ENCODE data around the gene ADGRV1.

The ADGRV1 gene

GRCh38 chr5:90632791-90633190 lies 74.2 kb downstream of the ADGRV1 start:
- DNase-seq (ENCODE audit: low read depth) = no peak
- no peak overlapping the region for H3K4me3 ChIP-seq (ENCODE audit: low read depth, low read length)
- TF ChIP-seq CTCF (conservative IDR thresholded peaks at IDR 0.05; ENCODE audit: low read depth, low read length) = no peak

- no peak for TF ChIP-seq CTCF (conservative IDR thresholded peaks at IDR 0.05; ENCODE audit: low read depth, low read length)
Measured at GRCh38 chr5:90636948-90637347, 78.4 kb downstream of the ADGRV1 start.

GRCh38 chr5:90637731-90638130 lies 79.1 kb downstream of the ADGRV1 start:
- H3K4me3 ChIP-seq (ENCODE audit: low read depth, low read length) = no peak overlapping the region
- no peak for TF ChIP-seq CTCF (conservative IDR thresholded peaks at IDR 0.05; ENCODE audit: low read depth, low read length)
- DNase-seq (ENCODE audit: low read depth) = no peak

More at GRCh38 chr5:90636948-90637347, 78.4 kb downstream of the ADGRV1 start:
- no peak for DNase-seq (ENCODE audit: low read depth)
- no peak overlapping the region for H3K4me3 ChIP-seq (ENCODE audit: low read depth, low read length)

- TF ChIP-seq CTCF (conservative IDR thresholded peaks at IDR 0.05; ENCODE audit: low read depth, low read length) = no peak
- no peak overlapping the region for H3K4me3 ChIP-seq (ENCODE audit: low read depth, low read length)
- no peak for DNase-seq (ENCODE audit: low read depth)
Measured at GRCh38 chr5:90638878-90639277, 80.3 kb downstream of the ADGRV1 start.

GRCh38 chr5:90640484-90641059 lies 82.0 kb downstream of the ADGRV1 start:
- no peak for TF ChIP-seq CTCF (conservative IDR thresholded peaks at IDR 0.05; ENCODE audit: low read depth, low read length)
- H3K4me3 ChIP-seq (ENCODE audit: low read depth, low read length) = no peak overlapping the region
- peak; percentile 39 for DNase-seq (ENCODE audit: low read depth)

GRCh38 chr5:90641528-90641927 lies 82.9 kb downstream of the ADGRV1 start:
- no peak overlapping the region for H3K4me3 ChIP-seq (ENCODE audit: low read depth, low read length)
- TF ChIP-seq CTCF (conservative IDR thresholded peaks at IDR 0.05; ENCODE audit: low read depth, low read length) = no peak
- DNase-seq (ENCODE audit: low read depth) = no peak

GRCh38 chr5:90642706-90643229 lies 84.2 kb downstream of the ADGRV1 start:
- H3K4me3 ChIP-seq (ENCODE audit: low read depth, low read length) = no peak overlapping the region
- TF ChIP-seq CTCF (conservative IDR thresholded peaks at IDR 0.05; ENCODE audit: low read depth, low read length) = no peak
- DNase-seq (ENCODE audit: low read depth) = no peak

Data from choroid plexus epithelial cell (primary cell).